ENCODE results near the gene ADGRG4. TPM values are rescaled to one million over a fixed set of nuclear protein-coding genes. Genes with fewer than 3 reads are reported as not detected.

ADGRG4 gene
- total RNA-seq, 4 donors from 2014 or later, result 0.83 to 6.1 (median 3.6) TPM

GRCh38 chrX:136268051-136269048, 32.4 kb upstream of the ADGRG4 start:
- peak; percentile 40 to 69 (median 60) for TF ChIP-seq CTCF (IDR thresholded peaks at IDR 0.05)
- TF ChIP-seq POLR2A (IDR thresholded peaks at IDR 0.05), result no peak
- Histone ChIP-seq H3K4me1 (no peaks in the 10 kb centered on the region), H3K27me3 (no peaks in the 10 kb centered on the region), H3K4me3 (no peak overlapping the region), H3K27ac (no peak overlapping the region), H3K9me3 (no peaks in the 10 kb centered on the region), H3K36me3 (no peaks in the 10 kb centered on the region)
- DNase-seq, result peak in 2 of 3 donors; percentile 39 to 78

- no peak for TF ChIP-seq POLR2A (IDR thresholded peaks at IDR 0.05)
- no peak for TF ChIP-seq CTCF (IDR thresholded peaks at IDR 0.05)
- Histone ChIP-seq H3K27me3 (no peaks in the 10 kb centered on the region), H3K27ac (no peak overlapping the region), H3K4me1 (peaks cover 0 to 2% (median 0%) of the 10 kb centered on the region in 4 donors), H3K9me3 (no peaks in the 10 kb centered on the region), H3K4me3 (no peak overlapping the region), H3K36me3 (no peaks in the 10 kb centered on the region)
- no peak for DNase-seq
Measured at GRCh38 chrX:136269921-136270320, 30.8 kb upstream of the ADGRG4 start.

GRCh38 chrX:136271300-136271699, 29.5 kb upstream of the ADGRG4 start:
- no peak for TF ChIP-seq POLR2A (IDR thresholded peaks at IDR 0.05)
- no peak for TF ChIP-seq CTCF (IDR thresholded peaks at IDR 0.05)
- Histone ChIP-seq H3K4me3 (no peak overlapping the region), H3K27me3 (no peaks in the 10 kb centered on the region)

GRCh38 chrX:136272325-136272724, 28.4 kb upstream of the ADGRG4 start:
- no peak overlapping the region for H3K4me3 ChIP-seq
- DNase-seq, result no peak
- no peaks in the 10 kb centered on the region for H3K27me3 ChIP-seq
- no peak overlapping the region for H3K27ac ChIP-seq
- H3K4me1 ChIP-seq, result peaks cover 0 to 3% (median 0%) of the 10 kb centered on the region in 4 donors
- no peaks in the 10 kb centered on the region for H3K36me3 ChIP-seq
- H3K9me3 ChIP-seq, result no peaks in the 10 kb centered on the region
- TF ChIP-seq POLR2A (IDR thresholded peaks at IDR 0.05) (no peak), CTCF (IDR thresholded peaks at IDR 0.05) (no peak)

More at GRCh38 chrX:136271300-136271699, 29.5 kb upstream of the ADGRG4 start:
- no peak for DNase-seq
- Histone ChIP-seq H3K27ac (no peak overlapping the region), H3K9me3 (no peaks in the 10 kb centered on the region), H3K36me3 (no peaks in the 10 kb centered on the region), H3K4me1 (peaks cover 0 to 3% (median 0%) of the 10 kb centered on the region in 4 donors)

- DNase-seq, result no peak
- H3K9me3 ChIP-seq, result no peaks in the 10 kb centered on the region
- TF ChIP-seq CTCF (IDR thresholded peaks at IDR 0.05) (no peak), POLR2A (IDR thresholded peaks at IDR 0.05) (no peak)
Measured at GRCh38 chrX:136273986-136274385, 26.8 kb upstream of the ADGRG4 start.

More at GRCh38 chrX:136273986-136274385, 26.8 kb upstream of the ADGRG4 start:
- Histone ChIP-seq H3K4me3 (no peak overlapping the region), H3K27me3 (no peaks in the 10 kb centered on the region), H3K36me3 (no peaks in the 10 kb centered on the region), H3K4me1 (peaks cover 0 to 3% (median 0%) of the 10 kb centered on the region in 4 donors), H3K27ac (no peak overlapping the region)
